Measurements from ENCODE around the gene TFR2.

DNA sequence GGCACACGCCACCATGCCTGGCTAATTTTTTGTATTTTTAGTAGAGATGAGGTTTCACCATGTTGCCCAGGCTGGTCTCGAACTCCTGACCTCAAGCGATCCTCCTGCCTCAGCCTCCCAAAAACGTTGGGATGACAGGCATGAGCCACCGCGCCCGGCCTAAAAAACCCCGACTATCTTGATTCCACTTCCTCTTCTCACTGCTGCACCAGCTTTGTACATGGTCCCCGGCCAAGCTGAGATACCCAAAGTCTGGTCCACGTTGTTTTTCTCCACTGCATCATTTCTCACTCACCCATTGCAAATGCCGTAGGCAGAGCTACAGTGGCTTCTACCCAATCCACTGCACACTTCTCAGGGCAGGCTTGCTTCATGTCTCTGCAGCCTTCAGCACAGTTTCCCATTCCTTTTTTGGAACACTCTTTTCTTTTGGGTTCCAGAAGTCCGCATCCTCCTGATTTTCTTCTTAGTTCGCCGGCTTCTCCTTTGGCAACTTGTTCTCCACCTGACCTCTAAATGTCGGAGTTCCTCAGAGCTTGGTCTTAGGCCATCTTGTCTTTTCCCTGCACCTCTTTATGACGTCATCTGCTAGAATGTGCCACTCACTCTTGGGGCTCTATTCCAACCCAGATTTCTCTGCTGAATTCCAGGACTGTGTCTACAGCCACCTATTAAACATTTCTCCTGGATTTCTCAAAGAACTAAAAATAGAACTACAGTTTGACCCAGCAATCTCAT lies 26.1 kb upstream of the TFR2 start:
- TF ChIP-seq POLR2A (conservative IDR thresholded peaks at IDR 0.05) (no peak), ZC3H8 (IDR thresholded peaks at IDR 0.05) (no peak)
- TF ChIP-seq, protein P1, sequence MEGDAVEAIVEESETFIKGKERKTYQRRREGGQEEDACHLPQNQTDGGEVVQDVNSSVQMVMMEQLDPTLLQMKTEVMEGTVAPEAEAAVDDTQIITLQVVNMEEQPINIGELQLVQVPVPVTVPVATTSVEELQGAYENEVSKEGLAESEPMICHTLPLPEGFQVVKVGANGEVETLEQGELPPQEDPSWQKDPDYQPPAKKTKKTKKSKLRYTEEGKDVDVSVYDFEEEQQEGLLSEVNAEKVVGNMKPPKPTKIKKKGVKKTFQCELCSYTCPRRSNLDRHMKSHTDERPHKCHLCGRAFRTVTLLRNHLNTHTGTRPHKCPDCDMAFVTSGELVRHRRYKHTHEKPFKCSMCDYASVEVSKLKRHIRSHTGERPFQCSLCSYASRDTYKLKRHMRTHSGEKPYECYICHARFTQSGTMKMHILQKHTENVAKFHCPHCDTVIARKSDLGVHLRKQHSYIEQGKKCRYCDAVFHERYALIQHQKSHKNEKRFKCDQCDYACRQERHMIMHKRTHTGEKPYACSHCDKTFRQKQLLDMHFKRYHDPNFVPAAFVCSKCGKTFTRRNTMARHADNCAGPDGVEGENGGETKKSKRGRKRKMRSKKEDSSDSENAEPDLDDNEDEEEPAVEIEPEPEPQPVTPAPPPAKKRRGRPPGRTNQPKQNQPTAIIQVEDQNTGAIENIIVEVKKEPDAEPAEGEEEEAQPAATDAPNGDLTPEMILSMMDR (IDR thresholded peaks at IDR 0.05 in 2 of 3, conservative IDR thresholded peaks at IDR 0.05 in 1 of 3; ENCODE audit: insufficient read depth in 2 of 3, low read depth in 1 of 3, low read length in 3 of 3) = no peak

Measured in K562 (cell line).